Forelimb muscle (tissue), 1 donor: ENCODE data around the gene MBD3L4. TPM values are rescaled to one million over a fixed set of nuclear protein-coding genes. Genes with fewer than 3 reads are reported as not detected.
"Not testable (repeated sequence)": the region's sequence is repeated elsewhere in the genome, so short reads cannot be mapped to it uniquely, and the experiment has no call there.

Source experiments
- DNase-seq: peaks from one replicate; pipeline ENCODE4 v3.0.0-alpha.2; 2013; ENCODE audit warnings: low read depth
- polyA plus RNA-seq: library from polyadenylated mRNA; unstranded; fragments of 120-200 nt; gene quantifications from one replicate; pipeline ENCODE4 v1.2.1, GENCODE V29; 2013; ENCODE audit not compliant: insufficient read length

The MBD3L4 gene
- polyA plus RNA-seq, 1 donor, result not detected

GRCh38 chr19:7049021-7049420, 9.0 kb upstream of the MBD3L4 start, which contains the start of gene MBD3L2:
Gene MBD3L2 (plus strand): TSS chr19:7049321. CDS start chr19:7049374, 53 bp downstream.
- DNase-seq, result not testable (repeated sequence)

- not testable (repeated sequence) for DNase-seq
Measured at GRCh38 chr19:7041563-7041962, 1.6 kb upstream of the MBD3L4 start.

GRCh38 chr19:7030278-7030677, 9.7 kb downstream of the MBD3L4 start, which contains the start of gene MBD3L5:
Gene MBD3L5 (plus strand): TSS chr19:7030578. CDS start chr19:7030612, 34 bp downstream.
- not testable (repeated sequence) for DNase-seq

- DNase-seq, result not testable (repeated sequence)
Measured at GRCh38 chr19:7028790-7029189, 11.2 kb downstream of the MBD3L4 start.

- not testable (repeated sequence) for DNase-seq
Measured at GRCh38 chr19:7021331-7021730, 18.6 kb downstream of the MBD3L4 start, which contains the start of gene MBD3L2B. Gene MBD3L2B (minus strand): TSS chr19:7021431. CDS start chr19:7021397, 34 bp downstream.

- DNase-seq, result no peak
Measured at GRCh38 chr19:7018828-7019227, 21.2 kb downstream of the MBD3L4 start.

- DNase-seq, result no peak
Measured at GRCh38 chr19:7013678-7014077, 26.3 kb downstream of the MBD3L4 start.

GRCh38 chr19:7010722-7011593, 29.0 kb downstream of the MBD3L4 start:
- no peak for DNase-seq

- no peak for DNase-seq
Measured at GRCh38 chr19:7007859-7008258, 32.1 kb downstream of the MBD3L4 start.

GRCh38 chr19:7006135-7006704, 33.8 kb downstream of the MBD3L4 start:
- DNase-seq, result no peak

GRCh38 chr19:7004313-7004931, 35.6 kb downstream of the MBD3L4 start:
- DNase-seq, result no peak

GRCh38 chr19:7000816-7001215, 39.2 kb downstream of the MBD3L4 start:
- no peak for DNase-seq

GRCh38 chr19:7000333-7000732, 39.6 kb downstream of the MBD3L4 start:
- DNase-seq, result no peak

GRCh38 chr19:6999933-7000332, 40.0 kb downstream of the MBD3L4 start:
- no peak for DNase-seq

GRCh38 chr19:6997679-6998445, 42.1 kb downstream of the MBD3L4 start:
- no peak for DNase-seq

GRCh38 chr19:6996810-6997209, 43.2 kb downstream of the MBD3L4 start:
- DNase-seq, result no peak

GRCh38 chr19:6995054-6995453, 44.9 kb downstream of the MBD3L4 start:
- DNase-seq, result no peak

GRCh38 chr19:6988257-6988656, 51.7 kb downstream of the MBD3L4 start:
- DNase-seq, result no peak

GRCh38 chr19:6987850-6988249, 52.1 kb downstream of the MBD3L4 start:
- DNase-seq, result no peak
